CD4-positive, alpha-beta T cell treated with Interleukin-4 for 1 hour (primary cell): ENCODE measurements around the gene SUSD5.
"Not testable (repeated sequence)": the region's sequence is repeated elsewhere in the genome, so short reads cannot be mapped to it uniquely, and the experiment has no call there.

ENCODE experiments used
- DNase-seq, 2 donors: peaks; one replicate each; pipeline ENCODE4 v3.0.0-alpha.2; 2020 to 2022

The SUSD5 gene

GRCh38 chr3:33146791-33147445, 71.7 kb downstream of the SUSD5 start:
- DNase-seq, result no peak

DNA sequence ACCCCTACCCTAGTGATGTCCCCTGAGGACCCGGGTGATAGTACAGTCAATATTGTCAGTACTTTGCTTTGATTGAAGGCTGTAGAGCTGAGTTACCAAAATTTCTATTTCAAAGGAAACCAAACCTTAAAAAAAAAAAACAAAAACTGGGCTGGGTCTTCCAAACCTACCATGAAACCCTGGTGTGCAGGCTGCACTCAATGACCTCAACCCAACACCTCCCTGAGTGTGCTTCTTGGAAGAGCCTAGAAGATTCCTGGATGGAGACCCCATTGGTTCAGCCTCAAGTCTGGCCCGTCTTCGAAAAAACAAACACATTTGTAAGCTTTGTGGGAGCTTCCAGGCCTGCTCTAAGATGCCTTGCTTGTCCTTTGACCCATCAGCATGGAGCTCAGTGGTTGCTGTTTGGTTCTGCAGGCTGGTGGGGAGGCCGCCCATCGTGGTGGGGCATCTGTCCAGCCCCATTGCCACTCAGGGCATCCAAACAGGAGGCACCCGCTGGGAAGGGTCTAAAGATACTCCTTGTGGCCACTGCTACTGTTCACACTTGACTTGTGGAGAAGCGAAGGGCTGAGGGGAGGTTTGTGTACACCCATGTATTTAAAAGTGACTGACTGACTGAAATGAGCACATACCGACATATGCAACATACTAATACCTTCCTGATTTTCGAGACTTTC, 72.6 kb downstream of the SUSD5 start:
- no peak for DNase-seq

DNA sequence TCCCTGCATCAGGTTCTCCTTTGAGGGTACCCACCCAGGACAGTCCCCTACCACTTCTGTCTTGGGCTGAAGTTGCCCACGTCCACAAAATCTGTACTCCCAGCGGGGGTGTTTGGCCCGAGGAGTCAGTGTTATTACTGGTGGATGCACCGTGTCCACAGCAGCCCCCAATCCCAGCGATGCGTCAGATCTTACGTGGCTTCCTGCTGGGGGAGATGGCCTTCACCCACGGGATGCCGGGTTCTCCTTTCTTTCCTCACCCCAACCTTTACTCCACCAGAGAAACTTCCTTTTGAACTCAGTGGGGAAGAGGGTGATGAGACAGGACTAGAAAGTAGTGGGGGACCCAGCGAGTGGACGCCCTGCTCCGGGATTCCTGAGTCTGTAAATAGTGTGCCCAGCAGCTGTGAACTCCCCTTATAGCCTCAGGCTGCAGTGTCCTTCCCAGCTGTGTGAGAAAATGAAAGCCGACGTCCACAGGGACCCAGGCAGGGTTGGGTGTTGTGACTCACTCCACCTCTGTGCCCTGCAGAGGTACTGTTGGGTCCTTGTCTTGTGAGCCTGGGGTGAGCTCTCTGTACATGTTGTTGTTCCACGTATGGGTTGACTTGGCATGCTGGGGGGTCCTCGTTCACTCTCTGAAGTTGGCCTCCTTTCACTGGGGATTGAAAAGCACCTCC, 73.2 kb downstream of the SUSD5 start:
- no peak for DNase-seq

DNA sequence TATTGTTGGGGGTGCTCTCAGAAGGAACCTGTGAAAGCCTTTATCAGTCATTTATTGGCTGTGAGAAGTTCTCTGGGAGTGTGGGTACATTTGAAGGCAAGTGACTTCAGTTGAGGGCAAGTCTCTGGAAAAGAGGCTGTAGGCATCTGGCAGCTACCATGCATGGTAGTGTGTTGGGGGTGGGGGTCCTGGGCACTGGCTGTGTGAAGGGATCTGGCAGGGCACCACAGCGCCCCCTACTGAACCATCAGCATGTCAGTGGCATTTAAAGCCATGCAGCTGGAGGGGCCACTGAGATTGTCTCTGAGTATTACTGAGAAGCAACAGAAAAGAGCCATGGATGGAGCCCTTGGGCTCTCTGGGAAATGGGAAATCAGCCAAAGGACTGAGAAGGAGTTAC, 74.2 kb downstream of the SUSD5 start:
- DNase-seq, result peak in 1 of 2 donors; percentile 16

GRCh38 chr3:33141006-33141405, 77.6 kb downstream of the SUSD5 start:
- no peak for DNase-seq

DNA sequence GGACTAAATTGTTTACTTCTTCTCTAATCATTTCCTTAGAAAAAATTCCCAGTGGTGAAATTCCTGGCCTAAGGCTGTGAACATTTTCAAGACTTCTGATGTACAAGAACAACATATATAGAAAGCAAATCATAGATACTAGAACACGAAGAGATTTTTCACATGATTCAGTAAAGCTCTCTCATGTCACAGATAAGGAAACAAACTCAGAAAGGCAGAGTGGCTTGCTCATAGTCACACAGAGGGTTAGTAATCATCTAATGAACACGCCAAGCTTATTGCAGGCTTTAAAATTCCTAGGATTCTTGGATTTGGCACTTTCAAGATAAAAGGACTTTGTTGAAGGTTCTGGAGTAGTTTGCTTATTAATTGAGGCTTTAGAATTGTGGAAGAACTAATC, 78.6 kb downstream of the SUSD5 start:
- no peak for DNase-seq

- DNase-seq, result not testable (repeated sequence)
Measured at GRCh38 chr3:33139006-33139623, 79.5 kb downstream of the SUSD5 start.

- DNase-seq, result no peak
Measured at GRCh38 chr3:33137691-33138090, 80.9 kb downstream of the SUSD5 start.

GRCh38 chr3:33134026-33134625, 84.5 kb downstream of the SUSD5 start:
- DNase-seq, result no peak

DNA sequence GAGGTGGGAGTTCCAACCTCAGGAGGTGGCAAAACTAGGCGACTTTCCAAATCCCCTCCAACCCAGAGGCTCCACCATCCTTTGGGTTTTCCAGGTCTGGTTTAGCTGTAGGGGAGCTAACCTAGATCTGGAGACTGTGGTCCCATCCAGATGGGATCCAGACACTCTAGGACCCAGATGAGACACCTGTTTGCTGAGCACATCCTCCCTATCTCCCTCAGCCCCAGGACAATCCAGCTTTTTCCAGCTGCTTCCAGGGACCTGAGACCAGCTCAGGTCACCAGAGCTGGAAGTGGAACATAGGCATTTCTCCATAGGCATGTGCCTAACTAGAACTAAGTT, 86.6 kb downstream of the SUSD5 start:
- no peak for DNase-seq

DNA sequence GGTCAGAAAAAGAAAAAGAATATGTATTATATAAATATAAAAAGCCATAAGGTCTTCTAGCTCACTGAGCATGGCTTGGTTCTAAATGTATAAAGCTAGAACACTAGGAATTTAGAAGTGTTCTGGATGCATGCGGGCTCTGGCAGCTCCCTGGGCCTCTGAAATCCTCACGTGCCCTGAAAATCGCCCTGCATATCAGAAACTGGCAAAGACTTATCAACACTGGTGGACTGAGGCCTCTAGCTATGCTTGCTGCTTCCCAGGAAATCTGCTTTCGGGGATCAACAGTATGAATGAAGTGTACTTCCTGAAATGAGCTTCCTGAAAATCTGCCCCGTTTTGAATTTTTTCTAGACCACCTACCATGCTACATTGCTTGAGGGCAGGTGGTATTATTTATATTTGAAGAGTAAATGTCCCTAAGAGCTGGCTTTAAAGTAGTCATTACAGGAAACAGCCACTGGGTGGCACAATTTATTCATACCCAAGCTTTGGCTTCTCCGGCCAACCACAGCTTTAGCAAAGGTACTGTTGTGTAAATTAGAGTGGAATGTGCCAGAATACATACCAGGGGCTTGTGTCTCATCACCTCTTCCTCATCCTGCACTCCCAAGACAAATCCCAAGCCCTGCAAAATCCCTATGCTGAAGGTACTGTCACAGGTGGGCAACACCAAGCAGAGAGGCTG, 87.1 kb downstream of the SUSD5 start:
- DNase-seq, result peak; percentile 30 to 50

GRCh38 chr3:33130144-33130543, 88.5 kb downstream of the SUSD5 start:
- DNase-seq, result no peak

DNA sequence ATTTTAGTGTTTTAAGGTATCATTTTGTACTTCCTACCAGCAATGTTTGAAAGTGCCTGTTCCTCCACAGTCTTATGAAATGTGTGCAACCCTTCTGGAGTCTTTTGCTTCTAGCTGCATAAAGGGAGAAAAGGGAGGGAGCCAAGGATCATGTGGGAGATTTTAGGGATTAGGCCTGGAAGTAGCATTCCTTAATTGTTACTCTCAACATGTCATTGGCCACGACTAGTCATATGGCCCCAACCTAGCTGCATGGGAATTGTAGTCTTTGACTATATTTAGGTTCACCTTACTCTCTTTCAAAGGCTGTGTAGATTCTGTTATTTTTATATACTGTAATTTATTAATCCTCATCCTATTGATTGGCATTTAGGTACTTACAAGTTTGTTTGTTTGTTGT, 89.9 kb downstream of the SUSD5 start:
- DNase-seq, result no peak

GRCh38 chr3:33125840-33126239, 92.8 kb downstream of the SUSD5 start:
- DNase-seq, result no peak

DNA sequence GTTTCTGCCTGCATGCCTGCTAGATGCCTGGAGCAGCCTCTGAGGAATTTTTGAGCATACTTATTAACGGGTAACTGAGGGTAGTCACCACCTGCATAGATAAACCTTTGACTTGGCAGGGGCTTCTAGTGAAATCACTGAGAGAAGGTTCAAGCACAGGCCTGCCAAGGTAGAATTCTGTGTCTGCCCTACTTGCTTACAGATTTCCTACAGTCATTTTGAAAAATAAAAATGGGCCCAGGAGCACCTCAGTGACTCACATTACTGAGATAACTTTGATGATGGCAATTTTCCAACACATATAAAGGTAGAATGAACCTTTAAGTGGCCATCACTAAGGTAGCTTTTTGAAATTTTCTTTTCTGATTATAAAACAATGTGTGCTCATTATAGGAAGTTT, 94.0 kb downstream of the SUSD5 start:
- no peak for DNase-seq

DNA sequence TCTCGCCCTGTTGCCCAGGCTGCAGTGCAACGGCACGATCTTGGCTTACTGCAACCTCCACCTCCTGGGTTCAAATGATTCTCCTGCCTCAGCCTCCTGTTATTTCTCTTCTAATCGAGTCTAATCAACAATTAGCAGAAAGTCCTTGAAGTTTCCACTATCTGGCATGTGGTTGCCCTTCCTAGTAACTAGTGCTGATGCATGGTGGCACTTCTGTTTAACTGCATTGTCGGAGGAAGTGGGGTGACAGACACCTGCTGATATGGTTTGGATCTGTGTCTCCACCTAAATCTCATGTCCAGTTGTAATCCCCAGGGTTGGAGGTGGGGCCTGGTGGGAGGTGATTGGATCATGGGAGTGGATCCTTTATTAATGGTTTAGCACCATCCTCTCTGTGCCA, 95.6 kb downstream of the SUSD5 start:
- DNase-seq, result no peak

GRCh38 chr3:33119891-33120290, 98.7 kb downstream of the SUSD5 start:
- DNase-seq, result no peak

- DNase-seq, result no peak
Measured at GRCh38 chr3:33117461-33117860, 101.1 kb downstream of the SUSD5 start.

- peak in 1 of 2 donors; percentile 73 for DNase-seq
Measured at GRCh38 chr3:33115024-33115768, 103.4 kb downstream of the SUSD5 start.

DNA sequence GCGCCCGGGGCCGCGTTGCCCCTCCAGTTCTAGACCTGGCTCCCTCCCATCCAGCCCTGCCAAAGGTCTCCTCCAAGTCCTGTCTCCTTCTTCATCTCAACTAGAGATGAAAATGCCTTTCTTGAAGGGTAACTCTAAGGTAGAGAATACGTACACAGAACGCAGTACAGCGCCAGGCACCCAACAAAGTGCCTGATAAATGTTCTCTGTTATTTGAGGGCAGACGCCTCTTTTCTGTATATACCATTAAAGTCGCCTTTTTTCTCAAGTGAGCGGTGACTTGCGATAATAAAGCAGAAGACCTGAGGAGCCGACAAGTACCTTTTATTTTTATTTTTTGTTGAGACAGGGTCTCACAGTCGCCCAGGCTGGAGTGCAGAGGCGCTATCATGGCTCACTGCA, 104.0 kb downstream of the SUSD5 start:
- DNase-seq, result no peak

GRCh38 chr3:33113772-33114621, 104.6 kb downstream of the SUSD5 start, which contains the start of gene CRTAP:
Gene CRTAP (plus strand): TSS chr3:33114014. CDS start chr3:33114078, 64 bp downstream.
- peak; percentile 89 for DNase-seq
